B cell (primary cell): ENCODE results near the gene BCL11A. TPM values are rescaled to one million over a fixed set of nuclear protein-coding genes. Genes with fewer than 3 reads are reported as not detected.
A peak's percentile ranks its signal among the peaks of the same experiment; 100 is the strongest.

ENCODE experiments used
- ATAC-seq: fragments of 200-7000 bp; cut with Tn5 transposase; one replicate; pipeline ENCODE4 v1.10.0; 2021; ENCODE audit warnings: low read depth, mild to moderate bottlenecking, moderate number of reproducible peaks, moderate library complexity
- CTCF ChIA-PET: fragments of 350-600 bp; sonication (Branson Sonifier 250); formaldehyde crosslinking; loops from one replicate; lab custom pipeline; 2021; ENCODE audit warnings: antibody characterized with exemption, inconsistent platforms; lab: Charles Lee
- POLR2A ChIA-PET: fragments of 350-600 bp; sonication (Branson Sonifier 250); formaldehyde crosslinking; loops from one replicate; lab custom pipeline; 2021; ENCODE audit warnings: antibody characterized with exemption; lab: Charles Lee
- DNase-seq: peaks from one replicate; pipeline ENCODE4 v3.0.0; 2013
- H2AFZ ChIP-seq: 2 replicates; pipeline ENCODE4 v1.6.1; 2012; ENCODE audit warnings: mild to moderate bottlenecking, low read depth, low read length; ENCODE audit not compliant: insufficient read depth, poor library complexity, severe bottlenecking
- H3K27ac ChIP-seq, 2 donors: 1 replicate in 1 of 2; 2 replicates in 1 of 2; pipeline ENCODE4 v1.5.1; 2012 to 2013; ENCODE audit warnings: low read length in 2 of 2, mild to moderate bottlenecking in 2 of 2, moderate library complexity in 1 of 2
- H3K27me3 ChIP-seq, 4 experiments: fragments of 200-600 bp in 1 of 4; sonication (generic) in 1 of 4; replicated peaks in 1 of 4; 1 replicate in 2 of 4; 2 replicates in 2 of 4; pipeline versions ENCODE4 v1.6.1 to v1.7.0; 2013 to 2016; ENCODE audit warnings: low read length in 3 of 4, mild to moderate bottlenecking in 2 of 4, mixed read lengths in 1 of 4, moderate library complexity in 1 of 4; ENCODE audit not compliant: insufficient read depth in 4 of 4, control insufficient read depth in 3 of 4; ENCODE audit errors: control extremely low read depth in 1 of 4
- H3K36me3 ChIP-seq, 2 experiments: replicated peaks in 1 of 2; 1 replicate in 1 of 2; 2 replicates in 1 of 2; pipeline versions ENCODE4 v1.6.1 to v1.7.1; 2013; ENCODE audit warnings: low read length in 1 of 2; ENCODE audit not compliant: insufficient read depth in 2 of 2, control insufficient read depth in 1 of 2; ENCODE audit errors: control extremely low read depth in 1 of 2, extremely low read depth in 1 of 2
- H3K4me1 ChIP-seq, 2 donors: fragments of 200-600 bp in 1 of 2; sonication (generic) in 1 of 2; 1 replicate in 1 of 2; 2 replicates in 1 of 2; pipeline versions ENCODE4 v1.5.1 to v1.6.1; 2013 to 2017; ENCODE audit warnings: low read length in 2 of 2; ENCODE audit not compliant: control insufficient read depth in 2 of 2, insufficient read depth in 2 of 2
- H3K4me2 ChIP-seq: replicated peaks from 2 replicates; pipeline ENCODE3; 2012; ENCODE audit warnings: mild to moderate bottlenecking, low read depth, low read length; ENCODE audit not compliant: poor library complexity, severe bottlenecking
- H3K4me3 ChIP-seq, 5 experiments: fragments of 200-600 bp in 1 of 5; sonication (generic) in 1 of 5; 1 replicate in 3 of 5; 2 replicates in 2 of 5; pipeline versions ENCODE4 v1.5.1 to v1.7.0; 2011 to 2016; ENCODE audit warnings: low read length in 4 of 5, mild to moderate bottlenecking in 4 of 5, low read depth in 2 of 5, control low read depth in 1 of 5, moderate library complexity in 1 of 5; ENCODE audit not compliant: insufficient read depth in 1 of 5; ENCODE audit errors: control extremely low read depth in 1 of 5, extremely low read depth in 1 of 5
- H3K79me2 ChIP-seq: fragments of 200-600 bp; sonication (generic); one replicate; pipeline ENCODE4 v1.6.0; 2016; ENCODE audit warnings: low read length; ENCODE audit not compliant: control insufficient read depth, insufficient read depth
- H3K9ac ChIP-seq: fragments of 200-600 bp; sonication (generic); 2 replicates; pipeline ENCODE4 v1.6.1; 2017; ENCODE audit warnings: mild to moderate bottlenecking, low read length, moderate library complexity
- H3K9me3 ChIP-seq, 3 donors: one replicate each; pipeline versions ENCODE4 v1.6.1 to v1.7.1; 2013; ENCODE audit warnings: low read length in 2 of 3; ENCODE audit not compliant: control insufficient read depth in 2 of 3, insufficient read depth in 1 of 3; ENCODE audit errors: control extremely low read depth in 1 of 3
- H4K20me1 ChIP-seq: 2 replicates; pipeline ENCODE4 v1.6.0; 2012; ENCODE audit warnings: mild to moderate bottlenecking, low read length; ENCODE audit not compliant: insufficient read depth, control insufficient read depth, poor library complexity, severe bottlenecking
- H3K27ac Mint-ChIP-seq: one replicate; pipeline ENCODE4 v1.8.0; 2021; ENCODE audit warnings: mixed read lengths
- H3K27me3 Mint-ChIP-seq: one replicate; pipeline ENCODE4 v1.8.0; 2021; ENCODE audit warnings: mixed read lengths
- H3K4me1 Mint-ChIP-seq: one replicate; pipeline ENCODE4 v1.8.0; 2021; ENCODE audit warnings: mixed read lengths
- H3K4me3 Mint-ChIP-seq: one replicate; pipeline ENCODE4 v1.8.0; 2021; ENCODE audit warnings: mixed read lengths
- H3K9me3 Mint-ChIP-seq: one replicate; pipeline ENCODE4 v1.8.0; 2022; ENCODE audit warnings: mixed read lengths; ENCODE audit not compliant: insufficient read depth
- CTCF ChIP-seq: fragments of 200-600 bp; IDR thresholded peaks from one replicate; pipeline ENCODE4 v1.8.0; 2022; ENCODE audit warnings: antibody characterized with exemption, mild to moderate bottlenecking
- EZH2 ChIP-seq: IDR thresholded peaks from 2 replicates; pipeline ENCODE4 v1.6.1; 2012; ENCODE audit warnings: borderline replicate concordance, low read depth, mild to moderate bottlenecking, moderate library complexity, low read length; ENCODE audit not compliant: insufficient read depth, poor library complexity, severe bottlenecking
- WGBS: methylation state at CpG from one replicate; pipeline ENCODE4 v1.1.5; 2013; ENCODE audit warnings: missing lambda C conversion rate; ENCODE audit not compliant: insufficient coverage; 5-methylcytosine and 5-hydroxymethylcytosine counted together
- intact Hi-C: fragments of 100-400 bp; cut with micrococcal nuclease; formaldehyde crosslinking; loops from one replicate; pipeline ENCODE4 v1.10.0; 2022
- polyA plus RNA-seq: library from polyadenylated mRNA; depleted of rRNA; stranded (reverse); fragments of >200 nt; gene quantifications from 2 replicates; pipeline ENCODE4 v1.2.3, GENCODE V29; 2012
- total RNA-seq, 2 donors: library from RNA; stranded (reverse); fragments of 120-200 nt in 1 of 2; gene quantifications; 1 replicate in 1 of 2; 2 replicates in 1 of 2; pipeline versions ENCODE4 v1.2.3 to v1.2.4, GENCODE V29; 2013 to 2022

The BCL11A gene
- total and polyA plus RNA-seq, 2 donors (not counting 1 experiment from before 2014, with no cell fraction given) = 81.8 to 383 TPM

GRCh38 chr2:60500861-60501260, 52.6 kb downstream of the BCL11A start:
- Histone ChIP-seq H3K27ac (peak overlapping the region; percentile 24 to 93), H3K4me2 (peak overlapping the region; percentile 66), H4K20me1 (peaks cover 84% of the 10 kb centered on the region), H3K9ac (no peak overlapping the region), H3K27me3 (no peaks in the 10 kb centered on the region), H2AFZ (no peak overlapping the region), H3K9me3 (no peaks in the 10 kb centered on the region), H3K79me2 (peaks cover 100% of the 10 kb centered on the region), H3K36me3 (peaks cover 0 to 74% of the 10 kb centered on the region in 2 experiments), H3K4me3 (no peak overlapping the region), H3K4me1 (peaks cover 99% of the 10 kb centered on the region in 2 donors)
- ATAC-seq (no peak), DNase-seq (no peak)
- peaks cover 96% of the 10 kb centered on the region for H3K4me1 Mint-ChIP-seq
- intact Hi-C loops = no loop called here
- ChIA-PET CTCF (interaction anchor here (1.0 to 2.8 kb wide), 4 partner anchors 8 to 196 kb away, joined by 3 to 8 read pairs (median 4); no protein-coding TSS in a partner anchor), POLR2A (interaction anchor here (0.7 to 2.4 kb wide), 2 partner anchors 49 to 56 kb away, joined by 4 to 10 read pairs; no protein-coding TSS in a partner anchor)
- no peaks in the 10 kb centered on the region for H3K27me3 Mint-ChIP-seq
- peak overlapping the region; percentile 74 for H3K4me3 Mint-ChIP-seq
- no peaks in the 10 kb centered on the region for H3K9me3 Mint-ChIP-seq
- H3K27ac Mint-ChIP-seq = peak overlapping the region; percentile 88
- TF ChIP-seq CTCF = no peak
- no peak for TF ChIP-seq EZH2
- WGBS = 85% methylated on average over 2 of the region's 2 CpGs

- Histone ChIP-seq H2AFZ (no peak overlapping the region), H3K4me3 (peak overlapping the region in 1 of 5 experiments; percentile 22), H4K20me1 (peaks cover 73% of the 10 kb centered on the region), H3K9me3 (no peaks in the 10 kb centered on the region), H3K4me1 (peaks cover 99% of the 10 kb centered on the region in 2 donors), H3K4me2 (peak overlapping the region; percentile 66), H3K79me2 (peaks cover 100% of the 10 kb centered on the region), H3K27me3 (no peaks in the 10 kb centered on the region), H3K36me3 (peaks cover 1 to 72% of the 10 kb centered on the region in 2 experiments), H3K9ac (peak overlapping the region; percentile 11), H3K27ac (peak overlapping the region; percentile 24 to 93)
- H3K9me3 Mint-ChIP-seq = no peaks in the 10 kb centered on the region
- TF ChIP-seq EZH2 = no peak
- no peak for TF ChIP-seq CTCF
- H3K27ac Mint-ChIP-seq = peak overlapping the region; percentile 88
- WGBS = 74% methylated on average over 7 of the region's 8 CpGs
- peak; percentile 21 for ATAC-seq
- peak overlapping the region; percentile 74 for H3K4me3 Mint-ChIP-seq
- peaks cover 96% of the 10 kb centered on the region for H3K4me1 Mint-ChIP-seq
- DNase-seq = peak; percentile 39
- CTCF ChIA-PET = interaction anchor here (0.5 to 2.8 kb wide), 13 partner anchors 8 to 163 kb away, joined by 3 to 11 read pairs (median 4); no protein-coding TSS in a partner anchor
- intact Hi-C loops = loop anchor here (5.0 kb wide), 1 partner anchor 147 kb away; no protein-coding TSS in a partner anchor
- no peaks in the 10 kb centered on the region for H3K27me3 Mint-ChIP-seq
- POLR2A ChIA-PET = interaction anchor here (0.8 to 2.4 kb wide), 2 partner anchors 48 to 50 kb away, joined by 7 to 10 read pairs; no protein-coding TSS in a partner anchor
These were observed 53.7 kb downstream of the BCL11A start for GRCh38 chr2:60499651-60500265.
